GM10266 (cell line): ENCODE measurements around the gene FIBP.
"Not testable (repeated sequence)": the region's sequence is repeated elsewhere in the genome, so short reads cannot be mapped to it uniquely, and the experiment has no call there.

ENCODE experiments used
- DNase-seq: peaks from one replicate; pipeline ENCODE4 v3.0.0; 2012; ENCODE audit errors: extremely low spot score
- TF ChIP-seq, protein P1 (sequence below): IDR thresholded peaks from 2 replicates; pipeline ENCODE4 v1.5.1; 2012; ENCODE audit warnings: mild to moderate bottlenecking, low read depth; ENCODE audit not compliant: control insufficient read depth, insufficient read depth; ENCODE audit errors: missing control alignments

The FIBP gene

DNA sequence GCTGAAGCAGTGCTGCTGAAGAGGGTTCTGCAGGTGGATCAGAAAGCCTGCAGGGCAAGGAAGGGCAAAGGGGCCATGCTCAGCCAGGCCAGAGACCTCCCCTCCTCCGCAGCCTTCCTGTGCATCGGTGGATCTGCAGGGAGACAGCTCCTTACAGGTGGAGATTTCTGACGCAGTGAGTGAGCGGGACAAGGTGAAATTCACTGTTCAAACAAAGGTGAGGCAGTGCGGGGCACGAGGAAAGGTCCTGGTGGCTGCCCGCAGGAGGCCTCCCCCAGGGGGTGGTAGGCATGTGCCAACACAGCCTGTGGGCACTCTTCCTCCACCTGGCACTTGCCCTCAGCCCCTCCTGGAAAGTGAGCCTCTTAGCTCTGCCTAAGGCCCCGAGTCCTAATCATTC lies 38.9 kb downstream of the FIBP start:
- DNase-seq: no peak
- TF ChIP-seq, protein P1, sequence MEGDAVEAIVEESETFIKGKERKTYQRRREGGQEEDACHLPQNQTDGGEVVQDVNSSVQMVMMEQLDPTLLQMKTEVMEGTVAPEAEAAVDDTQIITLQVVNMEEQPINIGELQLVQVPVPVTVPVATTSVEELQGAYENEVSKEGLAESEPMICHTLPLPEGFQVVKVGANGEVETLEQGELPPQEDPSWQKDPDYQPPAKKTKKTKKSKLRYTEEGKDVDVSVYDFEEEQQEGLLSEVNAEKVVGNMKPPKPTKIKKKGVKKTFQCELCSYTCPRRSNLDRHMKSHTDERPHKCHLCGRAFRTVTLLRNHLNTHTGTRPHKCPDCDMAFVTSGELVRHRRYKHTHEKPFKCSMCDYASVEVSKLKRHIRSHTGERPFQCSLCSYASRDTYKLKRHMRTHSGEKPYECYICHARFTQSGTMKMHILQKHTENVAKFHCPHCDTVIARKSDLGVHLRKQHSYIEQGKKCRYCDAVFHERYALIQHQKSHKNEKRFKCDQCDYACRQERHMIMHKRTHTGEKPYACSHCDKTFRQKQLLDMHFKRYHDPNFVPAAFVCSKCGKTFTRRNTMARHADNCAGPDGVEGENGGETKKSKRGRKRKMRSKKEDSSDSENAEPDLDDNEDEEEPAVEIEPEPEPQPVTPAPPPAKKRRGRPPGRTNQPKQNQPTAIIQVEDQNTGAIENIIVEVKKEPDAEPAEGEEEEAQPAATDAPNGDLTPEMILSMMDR: no peak

DNA sequence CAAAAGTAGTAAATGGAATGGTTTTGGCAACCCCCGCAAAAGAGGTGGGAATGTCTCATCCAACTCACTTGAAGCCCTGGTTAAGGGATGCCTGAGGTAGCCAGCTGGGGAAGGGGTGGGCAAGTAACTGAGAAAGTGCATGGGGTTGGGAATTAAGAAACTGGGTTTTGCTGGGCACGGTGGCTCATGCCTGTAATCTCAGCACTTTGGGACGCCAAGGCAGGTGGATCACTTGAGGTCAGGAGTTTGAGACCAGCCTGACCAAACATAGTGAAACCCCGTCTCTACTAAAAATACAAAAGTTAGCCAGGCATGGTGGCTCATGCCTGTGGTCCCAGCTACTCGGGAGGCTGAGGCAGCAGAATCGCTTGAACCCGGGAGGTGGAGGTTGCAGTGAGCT lies 39.6 kb downstream of the FIBP start:
- not testable (repeated sequence) for DNase-seq

DNA sequence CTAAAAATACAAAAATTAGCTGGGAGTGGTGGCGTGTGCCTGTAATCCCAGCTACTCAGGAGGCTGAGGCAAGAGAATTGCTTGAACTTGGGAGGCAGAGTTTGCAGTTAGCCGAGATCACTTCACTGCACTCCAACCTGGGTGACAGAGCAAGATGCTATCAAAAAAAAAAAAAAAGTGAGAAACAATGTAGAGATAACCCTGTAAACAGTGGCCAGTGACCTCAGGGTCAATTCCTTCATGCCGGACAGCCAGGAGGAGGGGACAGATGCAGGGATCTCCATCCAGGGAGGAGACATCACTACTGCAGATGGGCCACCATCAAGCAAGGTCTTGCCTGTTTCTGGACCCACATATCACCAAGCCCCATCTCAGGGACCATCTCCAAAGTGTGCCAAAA lies 40.5 kb downstream of the FIBP start:
- TF ChIP-seq, protein P1: no peak
- DNase-seq: no peak

DNA sequence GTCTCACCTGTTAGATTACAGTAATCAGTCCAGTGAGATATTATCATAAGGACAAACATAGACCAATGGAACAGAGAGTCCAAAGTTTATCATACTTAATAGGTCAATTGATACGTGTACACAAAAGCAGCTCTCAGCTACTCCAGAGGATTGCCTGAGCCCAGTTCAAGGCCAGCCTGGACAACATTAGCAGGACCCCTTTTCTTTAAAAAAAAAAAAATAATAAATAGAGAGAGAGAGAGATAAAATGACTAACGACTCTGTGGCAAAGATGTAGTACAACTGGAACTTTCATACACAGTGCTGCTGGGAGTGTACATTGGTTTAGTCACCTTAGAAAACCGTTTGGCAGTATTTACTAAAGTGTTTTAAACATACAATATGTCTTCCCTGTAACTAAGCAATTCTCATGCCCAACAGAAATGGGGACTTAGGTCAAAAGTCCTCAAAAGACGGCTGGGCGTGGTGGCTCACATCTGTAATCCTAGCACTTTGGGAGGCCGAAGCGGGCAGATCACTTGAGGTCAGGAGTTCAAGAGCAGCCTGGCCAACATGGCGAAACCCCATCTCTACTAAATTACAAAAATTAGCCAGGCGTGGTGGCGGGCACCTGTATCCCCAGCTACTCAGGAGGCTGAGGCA lies 43.9 kb downstream of the FIBP start:
- DNase-seq: no peak
- TF ChIP-seq, protein P1: no peak

DNA sequence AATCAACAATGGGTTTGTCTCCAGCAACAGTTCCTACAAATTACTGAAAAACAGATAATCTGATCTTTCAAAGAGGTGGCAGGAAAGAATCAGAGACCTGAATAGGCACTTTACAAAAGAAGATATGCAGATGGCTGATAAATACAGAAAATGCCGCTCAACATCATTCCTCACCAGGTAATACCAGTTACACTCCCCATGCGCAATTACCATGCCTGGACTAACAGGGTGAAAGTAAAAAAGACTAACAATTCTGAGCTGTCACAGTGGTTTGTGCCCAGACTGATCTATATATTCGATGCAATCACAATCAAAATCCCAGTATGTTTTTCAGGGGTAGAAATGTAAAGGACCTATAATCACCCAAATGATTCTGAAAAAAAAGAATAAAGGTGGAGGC lies 44.5 kb downstream of the FIBP start:
- TF ChIP-seq, protein P1: no peak
- no peak for DNase-seq

DNA sequence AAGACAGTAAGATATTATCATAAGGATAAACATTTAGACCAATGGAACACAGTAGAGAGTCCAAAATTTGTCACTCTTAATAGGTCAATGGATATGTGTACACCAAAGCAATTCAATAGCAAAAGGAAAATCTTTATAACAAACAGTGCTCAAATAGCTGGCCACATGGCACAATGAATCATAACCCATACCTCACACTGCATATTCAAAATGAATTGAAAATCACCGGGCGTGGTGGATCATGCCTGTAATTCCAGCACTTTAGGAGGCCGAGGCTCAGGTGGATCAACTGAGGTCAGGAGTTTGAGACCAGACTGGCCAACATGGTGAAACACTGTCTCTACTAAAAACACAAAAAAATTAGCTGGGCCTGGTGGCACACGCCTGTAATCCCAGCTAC lies 46.1 kb downstream of the FIBP start:
- no peak for DNase-seq
- TF ChIP-seq, protein P1: no peak

DNA sequence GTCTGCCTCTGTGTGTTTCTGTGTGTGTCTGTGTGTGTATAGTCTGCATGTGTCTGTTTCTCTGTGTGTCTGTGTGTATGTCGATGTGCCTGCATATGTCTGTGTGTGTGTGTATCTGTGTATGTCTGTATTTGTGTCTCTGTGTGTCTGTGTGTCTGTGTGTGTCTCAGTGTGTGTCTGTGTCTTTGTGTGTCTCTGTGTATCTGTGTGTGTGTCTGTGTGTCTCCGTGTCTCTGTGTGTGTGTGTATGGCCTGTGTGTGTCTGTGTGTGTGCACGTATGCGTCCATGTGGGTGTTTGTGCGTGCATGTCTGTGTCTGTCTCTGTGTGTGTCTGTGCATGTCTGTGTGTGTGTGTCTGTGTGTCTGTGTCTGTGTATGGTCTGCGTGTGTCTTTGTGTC lies 54.1 kb downstream of the FIBP start:
- DNase-seq: no peak
- TF ChIP-seq, protein P1: no peak
